ENCODE measurements around the gene SEC14L1. TPM values are rescaled to one million over a fixed set of nuclear protein-coding genes. Genes with fewer than 3 reads are reported as not detected.
"Not testable (repeated sequence)": the region's sequence is repeated elsewhere in the genome, so short reads cannot be mapped to it uniquely, and the experiment has no call there.

The SEC14L1 gene
- total RNA-seq, 1 experiment from 2014 or later = 78.6 TPM

GRCh38 chr17:77251622-77252183, 110.9 kb downstream of the SEC14L1 start:
- ChIA-PET CTCF (interaction anchor here (0.6 kb wide), 2 partner anchors 10 to 198 kb away, joined by 3 to 4 read pairs; no protein-coding TSS in a partner anchor), POLR2A (ENCODE audit: low non-redundant PET) (no interaction called here)
- H3K27me3 ChIP-seq (replicated peaks; ENCODE audit: insufficient read depth, low read depth, low read length, poor library complexity) = no peaks in the 10 kb centered on the region
- H3K4me1 ChIP-seq (ENCODE audit: insufficient read depth, low read length, poor library complexity, severe bottlenecking) = no peaks in the 10 kb centered on the region
- H3K9me3 ChIP-seq (ENCODE audit: low read depth, low read length, poor library complexity, severe bottlenecking) = no peaks in the 10 kb centered on the region
- H3K27ac ChIP-seq (ENCODE audit: low read depth, low read length, poor library complexity, severe bottlenecking) = no peak overlapping the region
- intact Hi-C loops (cut with micrococcal nuclease; ENCODE audit: unreplicated experiment) = no loop called here
- no peaks in the 10 kb centered on the region for H3K36me3 ChIP-seq (ENCODE audit: insufficient read depth, low read length, poor library complexity, severe bottlenecking)
- BruUV-seq (replicated peaks) = no TSS peak
- TF ChIP-seq EZH2 (IDR thresholded peaks at IDR 0.05; ENCODE audit: borderline replicate concordance, low read depth, low read length, poor library complexity, severe bottlenecking) = no peak
- no peak for TF ChIP-seq CTCF (conservative IDR thresholded peaks at IDR 0.05; ENCODE audit: low read depth, low read length)
- DNase-seq (ENCODE audit: low spot score) = no peak
- H3K4me3 ChIP-seq (ENCODE audit: low read depth, low read length, poor library complexity, severe bottlenecking) = no peak overlapping the region

GRCh38 chr17:77252306-77252705, 111.5 kb downstream of the SEC14L1 start:
- H3K4me3 ChIP-seq (ENCODE audit: low read depth, low read length, poor library complexity, severe bottlenecking); H3K36me3 ChIP-seq (ENCODE audit: insufficient read depth, low read length, poor library complexity, severe bottlenecking); BruUV-seq (replicated peaks); H3K27ac ChIP-seq (ENCODE audit: low read depth, low read length, poor library complexity, severe bottlenecking); H3K4me1 ChIP-seq (ENCODE audit: insufficient read depth, low read length, poor library complexity, severe bottlenecking); intact Hi-C loops (cut with micrococcal nuclease; ENCODE audit: unreplicated experiment); POLR2A ChIA-PET (ENCODE audit: low non-redundant PET); CTCF ChIA-PET; DNase-seq (ENCODE audit: low spot score); H3K9me3 ChIP-seq (ENCODE audit: low read depth, low read length, poor library complexity, severe bottlenecking); H3K27me3 ChIP-seq (replicated peaks; ENCODE audit: insufficient read depth, low read depth, low read length, poor library complexity): not testable (repeated sequence)

GRCh38 chr17:77253611-77254051, 112.9 kb downstream of the SEC14L1 start:
- CTCF ChIA-PET = no interaction called here
- intact Hi-C loops (cut with micrococcal nuclease; ENCODE audit: unreplicated experiment) = no loop called here
- no peak for DNase-seq (ENCODE audit: low spot score)

More at GRCh38 chr17:77253611-77254051, 112.9 kb downstream of the SEC14L1 start:
- no TSS peak for BruUV-seq (replicated peaks)
- Histone ChIP-seq H3K27ac (ENCODE audit: low read depth, low read length, poor library complexity, severe bottlenecking) (no peak overlapping the region), H3K36me3 (ENCODE audit: insufficient read depth, low read length, poor library complexity, severe bottlenecking) (no peaks in the 10 kb centered on the region), H3K4me1 (ENCODE audit: insufficient read depth, low read length, poor library complexity, severe bottlenecking) (no peaks in the 10 kb centered on the region), H3K4me3 (ENCODE audit: low read depth, low read length, poor library complexity, severe bottlenecking) (no peak overlapping the region), H3K27me3 (replicated peaks; ENCODE audit: insufficient read depth, low read depth, low read length, poor library complexity) (no peaks in the 10 kb centered on the region), H3K9me3 (ENCODE audit: low read depth, low read length, poor library complexity, severe bottlenecking) (no peaks in the 10 kb centered on the region)
- POLR2A ChIA-PET (ENCODE audit: low non-redundant PET) = no interaction called here
- no peak for TF ChIP-seq CTCF (conservative IDR thresholded peaks at IDR 0.05; ENCODE audit: low read depth, low read length)
- TF ChIP-seq EZH2 (IDR thresholded peaks at IDR 0.05; ENCODE audit: borderline replicate concordance, low read depth, low read length, poor library complexity, severe bottlenecking) = no peak

Measured in A673 (cell line).